Hematopoietic multipotent progenitor cell treated with erythropoietin and hydrocortisone succinate and interleukin-3 and kit ligand, for 8 days (in vitro differentiated cells): ENCODE measurements around the gene CACNA1E.

Source experiments
- DNase-seq: peaks from one replicate; pipeline ENCODE4 v3.0.0-alpha.2; 2015

The CACNA1E gene

DNA sequence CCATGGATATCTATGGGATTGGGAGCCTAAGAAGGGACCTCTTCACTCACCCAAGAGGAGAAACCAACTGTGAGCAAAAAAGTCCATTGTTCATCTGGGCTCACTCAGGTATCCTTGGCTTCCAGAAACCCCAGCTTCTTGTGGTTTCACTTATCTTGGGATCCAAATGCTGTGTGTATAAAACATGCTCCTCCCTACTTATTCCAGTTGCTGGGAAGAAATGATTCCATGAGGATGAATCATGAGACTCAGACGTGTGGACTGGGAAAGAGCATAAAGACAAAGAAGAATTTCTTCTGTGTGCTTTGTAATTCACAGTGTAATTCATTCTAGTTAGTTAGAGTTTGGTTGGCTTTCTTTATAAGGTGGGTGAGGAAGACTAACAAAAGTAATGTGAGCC, 294.5 kb downstream of the CACNA1E start:
- DNase-seq = no peak

DNA sequence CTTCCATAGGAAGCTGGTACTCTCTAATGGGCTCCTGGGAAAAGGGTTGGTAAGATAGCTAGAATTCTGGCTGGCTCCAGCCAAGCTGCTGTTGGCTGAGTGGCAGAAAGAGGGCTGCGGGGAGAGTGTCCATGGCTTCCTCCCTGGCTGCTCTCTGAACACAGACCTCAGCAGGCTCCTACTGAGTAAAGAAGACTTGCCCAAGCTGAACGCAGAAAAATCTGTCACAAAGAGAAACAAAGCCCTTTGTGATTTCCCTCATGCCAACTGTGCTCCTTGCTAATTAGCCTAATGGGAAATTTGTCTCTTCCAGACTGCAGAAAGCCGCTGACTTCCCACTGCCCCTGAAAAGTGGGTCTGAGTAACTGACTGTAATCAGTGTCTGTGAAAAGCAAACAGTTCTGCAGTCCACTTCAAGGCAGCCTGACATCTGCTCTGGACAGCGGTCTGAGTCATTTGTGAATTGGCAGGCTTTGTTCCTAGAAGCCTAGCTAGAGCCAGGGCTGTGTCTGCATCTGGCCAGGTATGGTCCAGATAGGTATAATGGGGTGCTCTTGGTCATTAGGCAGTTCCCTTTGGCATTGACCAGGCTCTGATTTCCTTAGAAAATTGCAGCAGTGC, 295.4 kb downstream of the CACNA1E start:
- DNase-seq = no peak

DNA sequence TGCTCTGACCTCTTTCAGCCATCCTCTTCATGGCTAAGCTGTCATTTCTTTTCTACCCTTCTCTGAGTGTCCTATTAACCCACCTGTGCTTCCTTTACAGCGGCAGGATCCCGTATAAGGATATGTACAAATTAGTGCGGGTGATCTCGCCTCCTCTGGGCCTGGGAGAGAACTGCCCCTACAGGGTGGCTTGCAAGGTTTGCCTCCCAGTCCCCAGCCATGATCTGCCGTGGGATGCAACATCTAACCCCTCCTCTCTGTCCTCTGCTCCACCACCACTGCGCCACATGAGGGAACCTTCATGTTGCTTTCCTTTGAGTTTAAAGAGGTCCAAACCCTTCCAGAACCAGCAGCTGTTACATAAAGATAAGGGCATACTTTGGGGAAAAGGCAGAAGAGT, 296.0 kb downstream of the CACNA1E start:
- DNase-seq = no peak

DNA sequence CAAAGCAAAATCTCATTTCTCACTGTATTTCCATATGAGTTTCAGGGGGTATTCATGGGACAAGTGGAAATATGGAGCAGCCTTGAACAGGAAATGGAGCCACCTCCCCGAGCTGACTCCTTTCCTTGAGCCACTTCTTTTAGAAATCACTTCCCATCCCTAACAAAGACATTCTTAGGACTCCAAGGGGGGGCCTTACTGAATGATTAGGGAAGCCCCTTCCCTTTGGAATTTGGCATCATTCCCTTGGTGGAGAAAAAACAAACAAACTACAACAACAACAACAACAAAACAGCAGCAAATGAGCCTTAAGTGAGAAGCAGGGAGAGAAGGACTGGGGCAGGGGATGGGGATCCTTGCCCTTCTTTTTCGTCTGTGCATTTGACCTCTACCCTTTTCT, 299.9 kb downstream of the CACNA1E start:
- DNase-seq = no peak

DNA sequence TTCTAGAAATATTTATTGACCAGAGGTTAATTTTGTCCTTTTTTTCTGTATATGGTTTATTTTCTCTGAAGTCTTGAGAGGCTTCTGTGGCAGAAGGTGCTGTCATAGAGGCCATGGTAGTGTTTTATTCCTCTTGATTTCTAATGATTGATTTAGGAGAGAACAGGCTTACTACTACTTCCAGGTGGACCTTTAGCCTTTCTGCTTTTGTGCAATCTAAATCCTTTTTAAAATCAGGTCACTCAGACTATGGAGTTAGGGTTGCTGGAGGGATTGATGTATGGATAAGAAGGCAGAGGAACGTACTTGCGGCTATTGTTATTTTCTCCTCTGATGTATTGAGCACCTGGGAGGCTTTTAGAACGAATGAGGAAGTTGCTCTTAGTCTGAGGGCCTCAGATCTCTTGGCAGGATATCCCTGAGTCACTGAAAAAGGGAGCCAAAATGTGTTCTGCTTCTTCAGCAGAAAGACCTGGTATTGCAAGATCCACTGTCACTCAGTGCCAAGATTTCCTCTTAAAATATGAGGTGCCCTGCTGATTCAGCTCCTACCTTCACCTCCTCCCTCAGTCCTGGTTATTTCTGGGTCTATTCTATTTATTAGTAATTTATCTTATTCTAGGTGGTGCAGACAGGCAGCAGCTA, 300.8 kb downstream of the CACNA1E start:
- no peak for DNase-seq

DNA sequence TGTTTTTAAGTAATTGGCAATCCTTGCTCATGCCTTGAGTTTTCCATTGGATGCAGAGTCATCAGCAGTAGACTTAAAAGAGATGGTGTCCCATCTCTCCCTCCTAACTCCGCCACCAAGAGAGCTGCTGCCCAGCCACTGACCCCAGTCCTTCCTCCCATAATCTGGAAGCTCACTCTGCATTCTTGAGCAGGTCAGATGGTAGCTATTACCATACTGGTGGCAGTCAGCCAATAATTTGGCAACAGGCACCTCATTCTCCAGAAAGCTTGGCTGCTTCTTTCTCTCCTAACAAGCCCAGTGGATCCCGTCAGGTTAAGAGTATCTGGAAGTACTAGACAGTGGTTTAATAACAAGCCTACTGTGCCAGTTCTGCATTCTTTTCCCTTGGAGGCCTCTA, 306.1 kb downstream of the CACNA1E start:
- DNase-seq = no peak

DNA sequence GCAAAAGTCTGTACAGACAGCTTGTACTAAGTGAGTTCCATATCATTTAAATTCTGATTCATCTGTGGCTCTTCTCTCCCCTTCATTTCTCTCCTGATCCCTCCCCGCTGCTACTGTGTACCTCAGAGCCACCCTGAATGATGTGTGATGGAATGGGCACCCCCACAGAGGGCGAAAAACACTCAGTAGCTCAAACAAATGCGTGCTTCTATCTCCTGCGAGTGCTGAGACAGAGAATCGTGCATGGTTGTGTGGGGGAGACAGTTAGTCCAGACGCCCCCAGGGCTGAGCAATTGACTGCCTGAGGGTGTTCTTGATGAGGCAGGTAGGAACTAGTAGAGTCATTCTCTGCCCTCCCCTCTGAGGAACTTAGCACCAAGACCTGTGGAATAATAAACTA, 308.4 kb downstream of the CACNA1E start:
- no peak for DNase-seq

DNA sequence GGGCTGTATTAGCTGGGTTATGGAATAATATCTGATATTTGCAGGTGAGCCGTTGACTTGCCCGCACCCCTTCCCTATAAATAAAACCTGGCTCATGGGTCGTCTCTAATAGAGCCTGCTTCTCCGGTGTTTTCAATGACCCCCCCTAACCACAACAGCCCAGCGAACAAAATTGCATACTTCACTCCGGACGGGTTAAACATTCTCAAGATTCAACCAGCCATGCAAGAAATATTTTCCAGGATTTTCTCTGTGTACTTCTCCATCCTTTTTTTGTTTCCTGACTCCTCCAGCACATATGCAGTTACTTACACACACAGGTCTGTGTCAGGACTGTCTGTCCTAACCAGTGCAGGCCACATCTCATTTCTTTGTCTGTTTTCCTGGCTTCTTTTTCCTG, 310.5 kb downstream of the CACNA1E start:
- no peak for DNase-seq

DNA sequence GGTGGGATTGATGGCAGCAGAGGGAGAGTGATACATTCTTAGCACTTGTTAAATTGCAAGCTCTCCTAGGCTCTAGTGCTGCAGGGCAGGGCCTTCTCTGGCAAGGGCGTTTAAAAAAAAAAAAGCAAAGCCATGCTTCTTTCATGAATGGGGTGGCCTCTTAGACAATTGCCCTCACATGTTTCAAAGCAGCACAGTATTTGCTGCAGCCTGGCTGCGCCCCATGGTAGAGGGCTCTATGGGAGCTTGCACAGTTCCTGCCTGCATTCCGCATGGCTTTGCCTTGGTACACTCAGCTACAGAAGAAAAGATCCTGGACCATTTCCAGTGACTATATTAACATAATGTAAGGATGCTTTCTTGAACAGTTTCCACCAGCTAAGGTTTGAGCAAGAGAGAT, 311.0 kb downstream of the CACNA1E start:
- DNase-seq = no peak

DNA sequence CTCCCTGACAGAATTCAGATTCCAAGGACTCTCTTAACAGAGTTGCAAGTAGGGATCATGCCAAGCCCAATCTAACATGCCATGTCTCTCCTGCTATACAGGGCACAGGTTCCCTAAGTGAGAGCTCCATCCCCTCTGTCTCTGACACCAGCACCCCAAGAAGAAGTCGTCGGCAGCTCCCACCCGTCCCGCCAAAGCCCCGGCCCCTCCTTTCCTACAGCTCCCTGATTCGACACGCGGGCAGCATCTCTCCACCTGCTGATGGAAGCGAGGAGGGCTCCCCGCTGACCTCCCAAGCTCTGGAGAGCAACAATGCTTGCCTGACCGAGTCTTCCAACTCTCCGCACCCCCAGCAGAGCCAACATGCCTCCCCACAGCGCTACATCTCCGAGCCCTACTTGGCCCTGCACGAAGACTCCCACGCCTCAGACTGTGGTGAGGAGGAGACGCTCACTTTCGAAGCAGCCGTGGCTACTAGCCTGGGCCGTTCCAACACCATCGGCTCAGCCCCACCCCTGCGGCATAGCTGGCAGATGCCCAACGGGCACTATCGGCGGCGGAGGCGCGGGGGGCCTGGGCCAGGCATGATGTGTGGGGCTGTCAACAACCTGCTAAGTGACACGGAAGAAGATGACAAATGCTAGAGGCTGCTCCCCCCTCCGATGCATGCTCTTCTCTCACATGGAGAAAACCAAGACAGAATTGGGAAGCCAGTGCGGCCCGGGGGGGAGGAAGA, 315.0 kb downstream of the CACNA1E start:
- no peak for DNase-seq

DNA sequence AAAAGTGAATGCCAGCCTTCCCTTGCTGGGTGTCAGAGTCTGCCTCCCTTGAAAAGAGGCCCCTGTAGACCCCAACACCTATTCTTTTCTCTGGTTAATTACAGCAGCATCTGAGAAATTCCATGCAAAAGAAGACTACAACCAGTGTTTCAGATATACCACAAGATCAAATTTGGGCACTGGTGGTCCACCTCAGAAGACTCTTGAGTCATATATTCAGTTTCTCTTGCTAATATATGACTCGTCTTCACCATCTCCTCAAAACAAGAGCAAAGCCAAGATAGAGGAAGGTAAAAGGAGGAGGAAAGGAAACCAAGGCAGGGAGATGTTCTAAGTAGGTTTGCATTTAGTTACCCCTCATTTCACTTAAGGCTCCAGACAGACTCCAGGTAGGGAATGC, 318.3 kb downstream of the CACNA1E start:
- no peak for DNase-seq

DNA sequence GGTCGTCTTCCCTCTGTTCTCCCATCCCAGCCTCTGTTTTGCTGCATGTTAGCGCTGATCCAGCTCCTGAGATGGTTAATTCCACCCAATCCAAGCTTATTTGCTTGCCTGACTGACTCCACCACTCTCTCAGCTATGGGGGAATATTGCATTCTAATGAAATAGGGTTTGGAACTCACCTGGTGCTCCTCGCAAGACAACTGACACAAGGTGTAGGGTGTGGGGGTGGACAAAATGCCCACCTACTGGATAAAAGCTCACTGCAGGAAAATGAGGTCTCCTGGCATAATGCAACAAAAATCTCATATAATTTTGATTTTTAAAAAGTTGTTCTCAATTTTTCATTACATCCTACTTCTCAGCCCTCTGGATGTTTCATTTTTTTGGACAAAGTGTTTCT, 319.1 kb downstream of the CACNA1E start:
- DNase-seq = no peak

DNA sequence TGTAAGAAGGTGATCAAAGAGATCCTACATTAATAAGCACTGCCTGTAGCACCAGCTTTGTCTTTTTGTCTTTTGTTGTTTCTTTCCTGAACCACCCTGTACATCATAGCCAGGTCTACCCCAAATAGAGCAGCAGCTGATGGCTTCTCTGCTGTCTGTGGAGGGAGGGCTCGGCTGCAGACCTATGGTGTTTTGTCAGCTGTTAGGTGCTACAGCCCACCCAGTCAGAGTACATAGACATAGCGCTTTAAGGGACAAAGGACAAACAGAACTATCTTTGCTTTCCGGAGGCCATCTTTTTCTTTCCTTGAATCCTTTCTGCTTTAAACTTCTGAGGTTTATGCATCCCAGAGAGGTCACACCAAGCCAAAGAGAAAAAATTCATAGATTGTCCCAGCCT, 320.1 kb downstream of the CACNA1E start:
- DNase-seq = no peak

DNA sequence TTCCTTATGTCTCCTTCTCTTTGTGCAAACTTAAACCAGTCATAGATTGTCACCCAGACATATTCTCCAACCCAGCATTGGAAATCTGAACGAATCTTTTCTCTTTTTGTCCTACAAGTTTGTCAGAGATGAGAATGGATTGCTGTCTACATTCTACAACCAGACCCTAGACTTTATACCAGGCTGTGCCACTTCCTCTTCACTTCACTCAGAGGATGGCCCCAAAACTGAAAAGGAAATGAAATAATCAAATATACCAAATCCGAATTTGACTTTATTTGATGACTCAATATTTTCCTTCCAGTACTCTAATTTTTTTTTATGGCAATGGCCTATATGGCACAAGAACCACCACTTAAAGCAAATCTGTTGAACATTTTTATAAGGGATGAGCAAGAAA, 321.7 kb downstream of the CACNA1E start:
- DNase-seq = no peak

DNA sequence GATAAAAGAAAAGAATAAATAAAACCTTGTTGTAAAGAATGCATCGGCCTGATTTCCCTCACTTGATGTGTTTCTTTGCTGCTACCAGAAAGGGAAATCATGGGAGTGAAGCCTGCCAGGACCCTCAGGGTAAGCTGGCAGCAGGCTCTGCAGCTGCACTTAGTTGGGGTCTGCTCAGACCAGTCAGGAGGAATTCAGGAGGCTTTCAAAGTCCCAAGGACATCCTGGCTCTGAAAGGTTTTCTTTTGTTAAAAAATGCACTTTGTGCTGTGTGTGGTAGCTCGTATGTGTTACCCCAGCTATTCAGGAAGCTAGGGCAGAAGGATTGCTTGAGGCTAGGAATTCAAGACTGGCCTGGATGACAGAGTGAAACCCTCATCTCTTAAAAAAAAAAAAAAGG, 323.4 kb downstream of the CACNA1E start:
- DNase-seq = no peak

DNA sequence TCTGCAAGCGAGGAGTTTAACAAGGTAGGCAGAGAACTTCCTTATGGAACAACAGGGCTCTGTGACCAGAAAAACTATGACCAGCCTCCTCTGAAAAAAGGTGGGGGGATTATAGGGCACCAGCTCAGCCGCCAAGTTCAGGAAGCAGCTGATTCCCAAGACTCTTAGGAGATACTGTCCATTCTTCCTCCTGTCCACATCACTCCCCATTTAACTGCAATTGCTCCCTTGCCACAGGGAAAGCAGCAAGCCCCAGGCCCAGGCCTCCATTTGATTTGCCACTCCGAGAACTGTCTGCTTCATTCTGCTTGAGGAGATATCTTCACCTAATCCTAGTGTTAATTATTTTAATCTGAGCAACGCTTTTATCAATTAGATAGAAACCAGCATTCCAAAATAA, 323.9 kb downstream of the CACNA1E start:
- DNase-seq = no peak

DNA sequence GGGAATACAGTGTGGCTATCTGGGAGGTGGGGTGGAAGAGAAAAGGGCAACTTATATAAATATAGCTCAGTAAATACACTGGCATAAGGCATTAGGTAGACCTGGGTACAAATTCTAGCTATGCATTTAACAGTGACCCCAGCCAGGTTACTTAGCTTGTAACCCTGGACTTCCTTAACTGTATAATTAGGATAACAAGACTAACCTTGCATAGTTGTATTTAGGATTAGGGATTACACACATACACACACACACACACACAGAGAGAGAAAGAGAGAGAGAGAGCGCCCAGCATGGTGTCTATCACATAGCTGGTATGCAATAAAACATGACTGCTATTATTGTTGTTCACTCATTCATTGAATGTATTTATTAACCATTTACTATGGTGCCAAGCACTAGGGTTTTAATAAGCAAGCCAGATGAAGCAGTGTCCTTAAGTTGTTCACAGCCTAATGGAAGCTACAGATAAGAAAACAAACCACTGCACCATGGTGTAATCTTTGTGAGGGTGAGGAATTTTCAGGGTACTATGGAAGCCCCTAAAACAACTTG, 326.8 kb downstream of the CACNA1E start:
- DNase-seq = no peak

DNA sequence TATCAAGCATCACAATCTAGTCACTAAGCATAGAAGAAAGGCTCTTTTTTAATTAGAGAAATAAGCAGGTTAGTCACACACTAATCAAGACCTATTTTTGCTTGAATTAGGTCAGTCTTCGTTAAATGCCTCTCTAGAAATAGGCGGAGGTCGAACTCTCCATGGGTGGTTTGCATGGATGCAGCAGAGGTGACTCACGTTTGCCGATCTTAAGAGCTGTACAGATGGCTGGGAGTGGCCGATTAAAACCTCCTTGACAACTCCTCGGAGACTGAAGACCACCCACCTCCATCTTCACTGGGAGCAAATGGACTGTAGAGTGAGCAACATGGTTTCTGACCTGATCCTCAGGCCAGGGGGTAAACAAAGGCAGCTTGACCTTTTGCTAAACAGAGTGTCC, 328.9 kb downstream of the CACNA1E start:
- no peak for DNase-seq

DNA sequence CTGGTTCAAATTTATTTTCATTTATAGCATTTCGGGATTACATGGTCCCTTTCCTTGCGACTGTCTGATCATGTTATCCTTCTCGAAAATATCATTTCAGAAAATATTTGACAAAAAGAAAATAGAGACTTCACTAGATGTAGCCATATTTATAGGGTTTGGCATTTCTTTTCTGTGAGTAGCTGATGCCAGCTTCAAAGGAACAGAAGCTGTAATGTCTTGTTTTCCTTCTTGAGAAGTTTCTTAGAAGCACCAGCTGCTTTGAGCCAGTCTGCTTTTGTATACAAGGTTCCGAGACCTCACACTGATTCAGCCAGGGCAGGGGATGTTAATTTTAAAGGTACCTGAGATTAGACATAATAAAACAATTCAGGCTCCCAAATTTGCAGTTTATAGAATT, 329.9 kb downstream of the CACNA1E start:
- DNase-seq = no peak

DNA sequence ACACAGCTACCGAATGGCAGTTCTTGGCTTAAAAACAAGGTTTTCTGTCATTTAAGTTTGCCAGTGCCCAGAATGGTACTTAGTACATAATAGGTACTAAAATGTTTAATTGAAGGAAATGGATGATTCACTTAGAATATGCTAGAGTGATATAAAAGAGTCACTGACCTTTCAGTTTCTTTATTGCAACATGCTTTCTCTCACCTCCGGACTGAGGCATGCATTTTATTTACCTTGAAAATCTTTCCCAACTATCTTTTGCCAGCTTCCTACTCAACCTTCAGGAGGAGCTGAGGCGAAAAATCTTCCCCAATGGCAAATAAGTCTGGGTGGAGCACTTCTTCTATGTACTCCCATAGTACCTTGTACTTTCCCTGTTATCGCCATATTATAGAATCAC, 333.3 kb downstream of the CACNA1E start:
- no peak for DNase-seq

DNA sequence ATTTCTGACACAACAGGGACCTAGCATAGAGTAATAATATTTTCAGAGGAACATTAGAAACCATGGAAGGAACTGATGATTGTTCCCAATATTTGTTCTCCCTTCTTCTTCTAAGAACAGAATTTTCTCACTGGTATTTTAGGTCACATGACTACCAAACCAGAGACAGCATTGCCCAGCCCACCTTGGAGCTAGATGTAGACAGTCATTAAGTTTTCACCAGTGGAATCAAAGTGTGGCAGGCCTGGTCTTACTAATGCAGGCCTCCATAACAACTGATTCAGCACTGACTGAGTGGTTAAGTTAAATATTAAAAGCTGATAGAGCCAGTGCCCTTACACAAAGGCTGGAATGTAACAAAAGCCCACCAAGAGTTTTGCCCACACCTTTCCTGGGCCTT, 333.8 kb downstream of the CACNA1E start:
- no peak for DNase-seq

DNA sequence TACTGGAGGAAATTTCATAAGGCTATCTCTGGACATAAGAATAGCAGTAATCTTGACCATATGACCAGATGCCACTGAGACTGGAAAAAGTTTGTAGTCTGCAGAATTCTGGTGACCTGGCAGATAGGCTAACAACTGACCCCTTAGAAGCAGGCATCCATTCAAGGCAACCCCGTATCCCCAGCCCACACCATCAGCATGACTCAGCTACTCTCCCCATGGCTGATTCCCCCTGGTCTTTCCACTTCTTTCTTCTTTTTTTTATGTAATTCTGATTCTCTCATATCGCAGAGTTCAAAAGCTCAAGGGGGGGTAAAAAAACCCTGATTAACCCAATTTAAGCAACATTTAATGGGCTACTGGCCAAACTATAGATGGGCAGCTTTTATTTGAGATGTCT, 335.1 kb downstream of the CACNA1E start:
- no peak for DNase-seq

DNA sequence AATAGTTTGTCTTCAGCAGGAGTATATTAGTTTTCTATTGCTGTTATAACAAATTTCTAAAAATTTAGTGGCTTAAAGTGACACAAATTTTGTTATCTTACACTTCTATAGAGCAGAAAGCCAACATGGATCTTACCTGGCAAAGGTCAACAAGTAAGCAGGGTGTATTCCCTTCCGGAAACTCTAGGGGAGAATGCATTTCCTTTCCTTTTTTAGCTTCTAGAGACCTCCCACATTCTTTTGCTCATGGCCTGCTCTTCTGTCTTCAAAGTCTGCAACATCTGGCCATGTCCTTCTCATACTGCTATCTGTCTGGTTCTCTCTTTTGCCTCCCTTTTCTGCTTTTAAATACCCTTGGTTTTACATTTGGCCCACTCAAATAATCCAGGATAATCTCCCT, 335.6 kb downstream of the CACNA1E start:
- DNase-seq = no peak

DNA sequence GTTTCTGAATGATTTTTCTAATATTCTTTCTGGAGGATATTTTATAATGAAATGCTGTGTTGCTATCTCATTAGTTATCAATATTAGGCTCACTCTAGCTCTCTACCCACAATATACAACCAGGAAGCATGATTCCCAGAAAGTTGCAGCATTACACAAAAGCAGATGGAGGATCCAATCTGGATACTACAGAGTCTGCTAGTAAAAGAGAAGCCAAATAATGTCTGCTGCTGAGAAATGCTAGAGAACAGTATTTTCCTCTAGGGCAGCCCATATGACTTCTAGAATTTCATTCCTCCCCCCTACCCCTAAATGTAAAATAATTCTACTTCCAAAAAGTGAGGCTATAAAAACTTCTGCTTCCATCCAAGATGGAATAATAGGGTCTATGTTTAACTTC, 338.4 kb downstream of the CACNA1E start:
- DNase-seq = no peak
